ENCODE results near the gene NCR2.

NCR2 gene

GRCh38 chr6:41336824-41337223, 1.4 kb downstream of the NCR2 start:
- ChIA-PET CTCF (interaction anchor here (2.3 kb wide), 1 partner anchor 31 kb away, joined by 9 read pairs; no protein-coding TSS in a partner anchor), POLR2A (no interaction called here)
- no peak for TF ChIP-seq CTCF (IDR thresholded peaks at IDR 0.05; ENCODE audit: control extremely low read depth, extremely low read depth, low read depth, missing control alignments)
- DNase-seq (ENCODE audit: extremely low spot score) = no peak

- POLR2A ChIA-PET = no interaction called here
- CTCF ChIA-PET = interaction anchor here (1.1 to 2.3 kb wide), 5 partner anchors 30 to 346 kb away, joined by 3 to 9 read pairs (median 3); no protein-coding TSS in a partner anchor
- no peak for DNase-seq (ENCODE audit: extremely low spot score)
- TF ChIP-seq CTCF (IDR thresholded peaks at IDR 0.05; ENCODE audit: control extremely low read depth, extremely low read depth, low read depth, missing control alignments) = no peak
Measured at GRCh38 chr6:41337709-41338108, 2.3 kb downstream of the NCR2 start.

- TF ChIP-seq CTCF (IDR thresholded peaks at IDR 0.05; ENCODE audit: control extremely low read depth, extremely low read depth, low read depth, missing control alignments) = no peak
- CTCF ChIA-PET = interaction anchor here (0.8 to 2.9 kb wide), 12 partner anchors 10 to 345 kb away, joined by 3 to 19 read pairs (median 3); no protein-coding TSS in a partner anchor
- DNase-seq (ENCODE audit: extremely low spot score) = no peak
- POLR2A ChIA-PET = no interaction called here
Measured at GRCh38 chr6:41338659-41339058, 3.3 kb downstream of the NCR2 start.

GRCh38 chr6:41341580-41341979, 6.2 kb downstream of the NCR2 start:
- no peak for TF ChIP-seq CTCF (IDR thresholded peaks at IDR 0.05; ENCODE audit: control extremely low read depth, extremely low read depth, low read depth, missing control alignments)
- ChIA-PET POLR2A (no interaction called here), CTCF (interaction anchor here (2.6 kb wide), 1 partner anchor 27 kb away, joined by 8 read pairs; no protein-coding TSS in a partner anchor)
- no peak for DNase-seq (ENCODE audit: extremely low spot score)

GRCh38 chr6:41342241-41342640, 6.8 kb downstream of the NCR2 start:
- ChIA-PET POLR2A (no interaction called here), CTCF (interaction anchor here (1.4 to 2.6 kb wide), 2 partner anchors 26 to 64 kb away, joined by 3 to 8 read pairs; no protein-coding TSS in a partner anchor)
- no peak for DNase-seq (ENCODE audit: extremely low spot score)
- TF ChIP-seq CTCF (IDR thresholded peaks at IDR 0.05; ENCODE audit: control extremely low read depth, extremely low read depth, low read depth, missing control alignments) = no peak

- DNase-seq (ENCODE audit: extremely low spot score) = no peak
- TF ChIP-seq CTCF (IDR thresholded peaks at IDR 0.05; ENCODE audit: control extremely low read depth, extremely low read depth, low read depth, missing control alignments) = no peak
- ChIA-PET POLR2A (no interaction called here), CTCF (interaction anchor here (1.4 to 2.6 kb wide), 3 partner anchors 10 to 65 kb away, joined by 3 to 11 read pairs (median 8); no protein-coding TSS in a partner anchor)
Measured at GRCh38 chr6:41343641-41344187, 8.3 kb downstream of the NCR2 start.
